Sigmoid colon (tissue), 7 donors: Measurements from ENCODE around the gene MINDY4B. TPM values are rescaled to one million over a fixed set of nuclear protein-coding genes. Genes with fewer than 3 reads are reported as not detected.

ENCODE experiments used
- DNase-seq: peaks from one replicate; pipeline ENCODE4 v3.0.0-alpha.2; 2019
- H3K27ac ChIP-seq, 4 donors: fragments of 200-600 bp; sonication (generic); one replicate each; pipeline ENCODE4 v1.5.1; 2016 to 2019; ENCODE audit warnings: mild to moderate bottlenecking in 1 of 4
- H3K27me3 ChIP-seq, 3 donors: fragments of 200-600 bp; sonication (generic); one replicate each; pipeline ENCODE4 v1.5.1; 2019; ENCODE audit warnings: mild to moderate bottlenecking in 1 of 3
- H3K36me3 ChIP-seq, 4 donors: fragments of 200-600 bp; sonication (generic); one replicate each; pipeline ENCODE4 v1.5.1; 2016 to 2019
- H3K4me1 ChIP-seq, 4 donors: fragments of 200-600 bp; sonication (generic); one replicate each; pipeline ENCODE4 v1.5.1; 2017 to 2019
- H3K4me3 ChIP-seq, 4 donors: fragments of 200-600 bp; sonication (generic); one replicate each; pipeline ENCODE4 v1.5.1; 2017 to 2019; ENCODE audit warnings: mild to moderate bottlenecking in 2 of 4, moderate library complexity in 1 of 4
- H3K9me3 ChIP-seq, 4 donors: fragments of 200-600 bp in 3 of 4; sonication (generic) in 3 of 4; one replicate each; pipeline versions ENCODE4 v1.5.1 to v1.6.1; 2013 to 2019
- EP300 ChIP-seq, 4 donors: sonication (generic); formaldehyde crosslinking; IDR thresholded peaks; one replicate each; pipeline ENCODE4 v1.6.1; 2017; ENCODE audit warnings: antibody characterized with exemption in 4 of 4
- POLR2A ChIP-seq, 2 donors: fragments of 450-650 bp; IDR thresholded peaks; one replicate each; pipeline ENCODE4 v1.6.1; 2016; ENCODE audit warnings: antibody characterized with exemption in 2 of 2, mild to moderate bottlenecking in 2 of 2, moderate library complexity in 2 of 2
- POLR2AphosphoS5 ChIP-seq, 4 donors: sonication (generic); formaldehyde crosslinking; IDR thresholded peaks; one replicate each; pipeline ENCODE4 v1.6.1; 2017; ENCODE audit warnings: antibody characterized with exemption in 4 of 4
- WGBS, 2 donors: extraction: QIAGEN DNeasy Blood & Tissue Kit; methylation state at CpG; one replicate each; pipeline ENCODE4 v1.1.7; 2013; 5-methylcytosine and 5-hydroxymethylcytosine counted together
- intact Hi-C: fragments of 100-400 bp; cut with DNase I; formaldehyde crosslinking; loops from one replicate; pipeline ENCODE4 v1.15.1; 2023
- polyA plus RNA-seq, 3 donors: library from polyadenylated mRNA; stranded (reverse); fragments of 200-250 nt; gene quantifications; one replicate each; pipeline ENCODE4 v1.2.3, GENCODE V29; 2013
- total RNA-seq, 4 donors: library from RNA; depleted of rRNA; stranded (reverse); fragments of >200 nt; gene quantifications; one replicate each; pipeline ENCODE4 v1.1.0, GENCODE V29; 2016
- TF ChIP-seq, protein P1 (sequence below), 4 experiments: fragments of 450-650 bp in 3 of 4; fragments of 200-600 bp in 1 of 4; IDR thresholded peaks; one replicate each; pipeline ENCODE4 v1.5.1; 2016 to 2019; ENCODE audit warnings: antibody characterized with exemption in 4 of 4, mild to moderate bottlenecking in 3 of 4, moderate library complexity in 2 of 4
- donor health status: healthy with polysubstance abuse.
- donor health status: Bipolar disorder and iron deficiency.
- donor health status: healthy.

Gene MINDY4B
- total and polyA plus RNA-seq, 7 donors, result not detected

- DNase-seq, result no peak
- 76 to 78% methylated on average over 2 of the region's 2 CpGs for WGBS, 2 donors
- no peaks in the 10 kb centered on the region for H3K36me3 ChIP-seq
- H3K27me3 ChIP-seq, result no peaks in the 10 kb centered on the region
- no peak overlapping the region for H3K27ac ChIP-seq
- TF ChIP-seq POLR2A (IDR thresholded peaks at IDR 0.05), result no peak
- no peak for TF ChIP-seq POLR2AphosphoS5 (IDR thresholded peaks at IDR 0.05)
- TF ChIP-seq EP300 (IDR thresholded peaks at IDR 0.05), result no peak
- TF ChIP-seq, protein P1, sequence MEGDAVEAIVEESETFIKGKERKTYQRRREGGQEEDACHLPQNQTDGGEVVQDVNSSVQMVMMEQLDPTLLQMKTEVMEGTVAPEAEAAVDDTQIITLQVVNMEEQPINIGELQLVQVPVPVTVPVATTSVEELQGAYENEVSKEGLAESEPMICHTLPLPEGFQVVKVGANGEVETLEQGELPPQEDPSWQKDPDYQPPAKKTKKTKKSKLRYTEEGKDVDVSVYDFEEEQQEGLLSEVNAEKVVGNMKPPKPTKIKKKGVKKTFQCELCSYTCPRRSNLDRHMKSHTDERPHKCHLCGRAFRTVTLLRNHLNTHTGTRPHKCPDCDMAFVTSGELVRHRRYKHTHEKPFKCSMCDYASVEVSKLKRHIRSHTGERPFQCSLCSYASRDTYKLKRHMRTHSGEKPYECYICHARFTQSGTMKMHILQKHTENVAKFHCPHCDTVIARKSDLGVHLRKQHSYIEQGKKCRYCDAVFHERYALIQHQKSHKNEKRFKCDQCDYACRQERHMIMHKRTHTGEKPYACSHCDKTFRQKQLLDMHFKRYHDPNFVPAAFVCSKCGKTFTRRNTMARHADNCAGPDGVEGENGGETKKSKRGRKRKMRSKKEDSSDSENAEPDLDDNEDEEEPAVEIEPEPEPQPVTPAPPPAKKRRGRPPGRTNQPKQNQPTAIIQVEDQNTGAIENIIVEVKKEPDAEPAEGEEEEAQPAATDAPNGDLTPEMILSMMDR (IDR thresholded peaks at IDR 0.05), result no peak
- H3K4me1 ChIP-seq, result peaks cover 0 to 1% (median 0%) of the 10 kb centered on the region in 4 donors
- intact Hi-C loops, result no loop called here
- no peaks in the 10 kb centered on the region for H3K9me3 ChIP-seq
- no peak overlapping the region for H3K4me3 ChIP-seq
These were observed 29.7 kb downstream of the MINDY4B start for GRCh38 chr3:150875548-150875947.

- H3K27me3 ChIP-seq, result no peaks in the 10 kb centered on the region
- whole genome bisulfite sequencing, 2 donors, result 89 to 97% methylated on average over 1 of the region's 1 CpG
- H3K9me3 ChIP-seq, result no peaks in the 10 kb centered on the region
- no peak for DNase-seq
- H3K36me3 ChIP-seq, result no peaks in the 10 kb centered on the region
- peaks cover 0 to 5% (median 0%) of the 10 kb centered on the region in 4 donors for H3K4me1 ChIP-seq
- no peak overlapping the region for H3K4me3 ChIP-seq
- intact Hi-C loops, result no loop called here
- H3K27ac ChIP-seq, result no peak overlapping the region
- TF ChIP-seq EP300 (IDR thresholded peaks at IDR 0.05), result no peak
- no peak for TF ChIP-seq POLR2A (IDR thresholded peaks at IDR 0.05)
- TF ChIP-seq, protein P1 (IDR thresholded peaks at IDR 0.05), result no peak
- no peak for TF ChIP-seq POLR2AphosphoS5 (IDR thresholded peaks at IDR 0.05)
These were observed 30.5 kb downstream of the MINDY4B start for GRCh38 chr3:150874666-150875219.

GRCh38 chr3:150871192-150871591, 34.0 kb downstream of the MINDY4B start:
- intact Hi-C loops, result no loop called here
- Histone ChIP-seq H3K4me1 (peaks cover 0 to 5% (median 0%) of the 10 kb centered on the region in 4 donors), H3K9me3 (no peaks in the 10 kb centered on the region), H3K4me3 (no peak overlapping the region), H3K27me3 (no peaks in the 10 kb centered on the region), H3K27ac (no peak overlapping the region), H3K36me3 (no peaks in the 10 kb centered on the region)
- TF ChIP-seq EP300 (IDR thresholded peaks at IDR 0.05) (no peak), POLR2AphosphoS5 (IDR thresholded peaks at IDR 0.05) (no peak), POLR2A (IDR thresholded peaks at IDR 0.05) (no peak)
- TF ChIP-seq, protein P1 (IDR thresholded peaks at IDR 0.05), result no peak
- no peak for DNase-seq
- WGBS, 2 donors, result 91 to 92% methylated on average over 4 of the region's 4 CpGs

DNA sequence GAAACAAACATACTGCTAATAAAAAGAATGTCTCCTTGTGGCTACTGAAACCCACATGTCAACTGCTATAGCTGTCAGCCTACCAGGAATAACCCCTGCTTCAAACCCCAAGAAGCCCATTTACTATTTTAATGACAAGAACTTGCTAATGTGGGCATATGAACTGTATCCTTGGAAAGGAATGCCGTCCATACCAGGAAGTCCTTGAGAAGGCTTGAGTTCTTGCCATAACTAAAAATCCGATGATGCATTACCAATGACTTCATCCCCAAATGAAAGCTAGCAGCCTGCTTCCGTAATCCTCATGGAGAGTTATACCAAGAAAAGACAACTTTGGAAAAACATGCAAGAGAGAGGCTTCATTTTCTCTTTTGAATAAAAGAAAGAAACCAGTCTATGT, 34.8 kb downstream of the MINDY4B start:
- H3K4me1 ChIP-seq, result peaks cover 0 to 5% (median 0%) of the 10 kb centered on the region in 4 donors
- DNase-seq, result no peak
- H3K4me3 ChIP-seq, result no peak overlapping the region
- intact Hi-C loops, result no loop called here
- no peaks in the 10 kb centered on the region for H3K27me3 ChIP-seq
- no peak overlapping the region for H3K27ac ChIP-seq
- H3K9me3 ChIP-seq, result no peaks in the 10 kb centered on the region
- 80 to 82% methylated on average over 3 of the region's 3 CpGs for WGBS, 2 donors
- no peak for TF ChIP-seq POLR2A (IDR thresholded peaks at IDR 0.05)
- TF ChIP-seq, protein P1 (IDR thresholded peaks at IDR 0.05), result no peak
- TF ChIP-seq EP300 (IDR thresholded peaks at IDR 0.05), result no peak
- no peak for TF ChIP-seq POLR2AphosphoS5 (IDR thresholded peaks at IDR 0.05)
- no peaks in the 10 kb centered on the region for H3K36me3 ChIP-seq

GRCh38 chr3:150868282-150868681, 37.0 kb downstream of the MINDY4B start:
- H3K4me1 ChIP-seq, result peaks cover 0 to 5% (median 0%) of the 10 kb centered on the region in 4 donors
- H3K9me3 ChIP-seq, result no peaks in the 10 kb centered on the region
- H3K4me3 ChIP-seq, result no peak overlapping the region
- 77 to 82% methylated on average over 3 of the region's 3 CpGs for WGBS, 2 donors
- TF ChIP-seq, protein P1 (IDR thresholded peaks at IDR 0.05), result no peak
- TF ChIP-seq POLR2AphosphoS5 (IDR thresholded peaks at IDR 0.05) (no peak), POLR2A (IDR thresholded peaks at IDR 0.05) (no peak), EP300 (IDR thresholded peaks at IDR 0.05) (no peak)
- H3K27me3 ChIP-seq, result no peaks in the 10 kb centered on the region
- H3K27ac ChIP-seq, result no peak overlapping the region
- intact Hi-C loops, result no loop called here
- no peaks in the 10 kb centered on the region for H3K36me3 ChIP-seq
- DNase-seq, result no peak
